HG02571 (cell line): ENCODE measurements around the gene PIEZO1.
"Not testable (repeated sequence)": the region's sequence is repeated elsewhere in the genome, so short reads cannot be mapped to it uniquely, and the experiment has no call there.

Source experiments
- ATAC-seq: cut with Tn5 transposase; IDR thresholded peaks from one replicate; pipeline ENCODE4 v1.9.1; 2021; ENCODE audit warnings: mild to moderate bottlenecking, moderate library complexity; ENCODE audit not compliant: unreplicated experiment

The PIEZO1 gene

GRCh38 chr16:88804552-88805339 is 19.7 kb upstream of the PIEZO1 start:
- no peak for ATAC-seq

- ATAC-seq = peak; percentile 2
Observed at GRCh38 chr16:88804173-88804551, 19.1 kb upstream of the PIEZO1 start.

DNA sequence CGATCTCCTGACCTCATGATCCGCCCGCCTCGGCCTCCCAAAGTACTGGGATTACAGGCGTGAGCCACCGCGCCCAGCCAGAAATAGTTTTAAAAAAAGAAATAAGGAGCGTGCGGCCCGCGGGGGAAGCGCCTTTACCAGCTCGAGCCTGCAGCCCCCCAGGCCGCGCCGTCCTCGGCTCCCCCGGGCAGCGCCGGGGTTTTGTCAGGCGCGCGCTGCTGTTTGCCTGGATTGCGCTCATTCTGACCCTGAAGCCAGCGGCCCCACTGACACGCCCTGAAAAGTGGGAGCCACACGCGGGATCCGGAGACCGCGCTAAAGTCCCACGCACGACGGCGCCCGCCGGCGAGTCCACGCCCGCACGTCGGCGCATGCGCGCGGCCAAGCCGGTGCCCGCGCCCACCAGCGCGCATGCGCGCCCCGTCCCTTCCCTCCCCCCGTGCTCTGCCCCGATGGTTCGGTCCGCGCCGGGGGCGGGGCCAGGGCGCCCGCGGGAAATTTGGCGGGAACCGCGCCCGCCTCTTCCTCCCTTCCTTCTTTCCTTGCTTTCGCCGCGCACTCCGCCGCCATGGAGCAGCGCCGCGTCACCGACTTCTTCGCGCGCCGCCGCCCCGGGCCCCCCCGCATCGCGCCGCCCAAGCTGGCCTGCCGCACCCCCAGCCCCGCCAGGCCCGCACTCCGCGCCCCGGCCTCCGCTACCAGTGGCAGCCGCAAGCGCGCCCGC is 18.4 kb upstream of the PIEZO1 start, which contains the start of gene CDT1:
TSS of gene CDT1 (plus strand) at position 526 of the 724 bp plus-strand sequence. CDS start at position 569, 43 bp downstream.
- ATAC-seq = peak; percentile 37

DNA sequence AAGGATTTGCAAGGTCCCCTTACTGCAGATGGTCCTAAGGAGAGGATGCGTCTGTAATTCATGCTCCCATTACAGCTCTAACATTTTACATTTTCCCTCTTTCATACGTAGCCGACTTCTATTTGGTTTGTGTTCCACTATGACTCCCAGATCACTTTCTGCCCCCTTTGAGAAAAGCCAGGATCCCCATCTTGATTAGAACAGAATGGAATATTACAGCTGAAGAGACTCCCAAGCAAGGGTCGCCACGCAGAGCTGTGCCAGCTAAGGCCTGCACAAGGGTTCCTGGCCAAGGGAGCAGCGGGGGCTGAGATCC is 15.2 kb upstream of the PIEZO1 start:
- ATAC-seq = no peak

GRCh38 chr16:88799569-88800276 is 14.7 kb upstream of the PIEZO1 start:
- no peak for ATAC-seq

DNA sequence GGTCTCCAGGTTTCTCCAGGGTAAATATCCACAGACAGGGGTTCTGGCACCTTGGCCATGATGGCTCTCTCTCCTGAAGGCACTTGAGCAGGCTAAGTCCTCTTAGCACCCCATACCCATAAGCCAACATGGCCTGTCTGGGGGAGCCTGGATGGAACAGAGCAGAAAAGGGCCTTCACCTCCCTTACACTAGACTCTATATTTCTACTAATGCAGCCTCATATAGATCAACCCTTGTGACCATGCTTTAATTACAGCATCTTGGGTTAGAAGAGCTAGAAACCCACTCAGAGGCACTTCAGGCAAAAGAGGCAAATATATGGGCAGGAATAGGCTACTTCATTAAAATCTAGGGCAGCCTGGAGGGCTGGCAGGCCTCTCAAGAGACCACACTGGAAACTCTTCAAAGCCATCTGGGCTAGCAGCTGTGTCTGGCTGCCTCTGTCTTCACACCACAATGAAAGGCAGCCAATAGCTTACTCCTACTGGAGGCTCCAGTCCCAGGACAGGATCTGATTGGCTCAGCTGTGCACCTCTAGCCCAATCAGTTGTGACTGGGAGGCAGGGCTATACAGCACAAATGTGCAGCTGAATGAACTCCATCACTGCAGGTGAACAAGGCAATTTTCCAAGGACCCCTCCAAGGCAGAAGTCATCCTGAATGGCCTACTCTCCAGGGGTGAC is 13.9 kb upstream of the PIEZO1 start:
- ATAC-seq = no peak

- no peak for ATAC-seq
Observed at GRCh38 chr16:88798073-88798472, 13.1 kb upstream of the PIEZO1 start.

GRCh38 chr16:88796278-88796677 is 11.3 kb upstream of the PIEZO1 start:
- ATAC-seq = no peak

GRCh38 chr16:88793251-88793954 is 8.4 kb upstream of the PIEZO1 start:
- no peak for ATAC-seq

DNA sequence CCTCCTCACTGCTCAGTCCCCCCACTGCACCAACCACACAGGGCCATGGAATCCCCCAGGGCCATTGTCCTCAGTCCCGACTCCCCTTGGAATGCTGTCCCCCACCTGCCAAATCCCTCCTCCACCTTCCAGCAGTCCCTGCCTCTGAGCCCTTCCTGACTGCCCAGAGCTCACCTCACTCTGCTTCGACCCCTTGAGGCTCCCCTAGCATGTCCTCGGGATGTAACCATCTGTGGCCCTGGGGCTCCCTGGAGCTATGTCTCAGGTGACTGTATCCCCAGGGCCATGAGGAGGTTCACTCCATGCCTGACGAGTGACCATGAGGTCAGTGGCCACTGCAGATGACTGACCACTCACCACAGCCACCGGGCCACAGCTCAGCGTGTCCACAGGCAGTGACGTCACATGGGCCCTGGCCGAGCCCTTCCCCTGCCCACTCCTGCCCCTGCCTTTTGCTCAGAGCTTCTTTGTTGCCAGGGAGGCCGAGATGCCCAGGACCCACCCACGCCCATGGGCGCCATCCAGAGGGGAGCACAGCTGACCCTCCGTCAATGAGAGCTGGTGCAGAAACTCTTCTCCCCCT is 7.7 kb upstream of the PIEZO1 start:
- ATAC-seq = no peak

DNA sequence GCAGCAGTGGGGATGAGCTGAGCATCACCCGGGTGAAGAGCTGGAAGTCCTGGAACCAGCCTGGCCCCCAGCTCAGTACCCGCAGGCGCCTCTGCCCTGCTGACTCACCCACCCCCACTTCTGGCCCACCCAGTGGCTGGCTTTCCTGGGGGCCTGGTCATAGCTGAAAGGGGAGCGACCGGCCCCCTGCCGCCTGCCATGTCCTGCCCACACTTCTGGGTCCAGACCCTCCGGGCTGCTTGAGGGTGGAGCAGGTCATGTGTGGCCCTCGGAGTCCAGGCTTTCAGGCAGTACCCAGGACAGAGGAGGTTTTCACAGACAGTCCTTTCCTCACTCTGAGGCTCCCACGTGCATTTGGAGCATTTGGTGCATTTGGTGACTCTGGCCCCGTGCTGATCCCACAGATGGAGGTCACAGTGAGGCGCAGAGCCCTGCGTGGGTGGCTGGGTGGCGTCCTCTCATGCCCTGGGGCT is 7.1 kb upstream of the PIEZO1 start:
- no peak for ATAC-seq

- no peak for ATAC-seq
Observed at GRCh38 chr16:88790312-88791211, 5.5 kb upstream of the PIEZO1 start.

DNA sequence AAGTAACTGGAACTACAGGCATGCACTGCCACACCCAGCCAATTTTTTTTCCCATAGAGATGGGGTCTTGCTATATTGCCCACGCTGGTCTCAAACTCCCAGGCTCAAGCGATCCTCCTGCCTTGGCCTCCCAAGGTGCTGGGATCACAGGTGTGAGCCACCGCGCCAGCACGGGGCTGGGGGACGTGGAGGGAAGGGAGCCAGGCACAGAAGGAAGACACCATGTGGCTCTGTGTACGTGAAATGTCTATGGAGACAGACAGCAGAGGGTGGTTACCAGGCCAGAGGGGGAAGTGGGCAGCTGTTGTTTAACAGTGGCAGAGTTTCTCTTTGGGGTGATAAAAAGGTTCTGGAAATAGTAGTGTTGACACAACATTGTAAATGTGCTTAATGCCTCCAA is 4.6 kb upstream of the PIEZO1 start:
- ATAC-seq = no peak

DNA sequence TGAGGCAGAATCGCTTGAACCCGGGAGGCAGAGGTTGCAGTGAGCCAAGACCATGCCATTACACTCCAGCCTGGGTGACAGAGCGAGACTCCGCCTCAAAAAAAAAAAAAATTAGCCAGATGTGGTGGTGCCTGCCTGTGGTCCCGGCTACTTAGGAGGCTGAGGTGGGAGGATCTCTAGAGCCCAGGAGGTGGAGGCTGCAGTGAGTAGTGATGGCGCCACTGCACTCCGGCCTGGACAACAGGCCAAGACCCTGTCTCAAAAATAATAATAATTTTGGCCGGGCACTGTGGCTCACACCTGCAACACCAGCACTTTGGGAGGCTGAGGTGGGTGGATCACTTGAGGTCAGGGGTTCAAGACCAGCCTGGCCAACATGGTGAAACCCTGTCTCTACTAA is 3.7 kb upstream of the PIEZO1 start:
- ATAC-seq = not testable (repeated sequence)

- no peak for ATAC-seq
Observed at GRCh38 chr16:88787579-88788314, 2.7 kb upstream of the PIEZO1 start.

DNA sequence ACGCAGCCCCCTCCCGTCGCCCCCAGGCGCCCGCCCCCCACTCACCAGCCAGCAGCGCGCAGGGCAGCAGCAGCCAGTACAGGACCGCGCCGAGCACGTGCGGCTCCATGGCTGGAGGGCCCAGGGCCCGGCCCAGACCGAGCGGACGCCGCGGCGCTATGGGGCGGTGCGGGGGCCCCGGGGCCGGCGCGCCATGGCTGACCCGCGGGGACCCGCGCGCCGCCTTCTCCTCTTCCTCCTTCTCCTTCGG is 239 bp downstream of the PIEZO1 start:
- no peak for ATAC-seq

DNA sequence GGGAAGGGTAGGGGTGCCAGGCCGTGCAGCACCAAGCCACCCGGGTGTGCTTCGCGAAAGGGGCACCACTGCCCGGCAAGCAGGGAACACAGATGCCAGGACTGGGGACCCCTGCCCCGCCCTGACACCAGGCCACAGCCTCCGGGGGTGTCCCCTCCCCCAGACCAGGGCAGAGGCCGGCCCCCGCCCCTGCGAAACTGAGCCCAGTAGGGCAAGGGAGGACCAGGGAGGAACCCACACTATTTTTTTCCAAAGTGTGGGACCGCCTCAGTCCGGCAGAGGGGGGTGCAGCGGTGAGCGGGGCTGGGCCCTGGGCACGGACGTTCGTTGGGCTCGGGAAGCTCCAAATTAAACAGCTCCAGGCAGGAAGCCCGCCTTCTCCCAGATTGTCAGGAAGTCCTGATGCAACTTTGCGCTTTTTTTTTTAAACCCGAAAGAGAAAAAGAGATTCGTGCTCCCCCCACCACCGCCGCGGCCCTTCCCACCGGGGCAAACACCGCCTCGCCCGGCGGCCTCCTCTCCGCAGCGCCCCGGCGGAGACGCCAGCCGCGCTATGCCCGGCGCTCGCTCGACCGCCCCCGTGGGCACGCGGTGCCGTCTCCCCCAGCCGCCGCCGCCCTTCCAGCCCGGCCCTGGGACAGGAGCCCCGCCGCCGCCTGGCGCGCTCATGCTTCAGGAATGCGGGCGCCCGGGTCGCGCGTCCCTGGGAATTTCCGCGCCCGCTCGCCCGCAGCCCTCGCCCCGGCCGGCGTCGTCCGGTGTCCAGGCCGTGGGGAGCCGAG is 755 bp downstream of the PIEZO1 start:
- no peak for ATAC-seq
